Effector memory CD4-positive, alpha-beta T cell (primary cell): ENCODE measurements around the gene SIRT3.

Source experiments
- DNase-seq, 3 donors: peaks; one replicate each; pipeline ENCODE4 v3.0.0-alpha.2; 2020
- H3K27ac ChIP-seq: 2 replicates; pipeline ENCODE4 v1.7.0; 2013; ENCODE audit warnings: mild to moderate bottlenecking, low read length, moderate library complexity; ENCODE audit not compliant: insufficient read depth, poor library complexity, severe bottlenecking
- H3K27me3 ChIP-seq: replicated peaks from 2 replicates; pipeline ENCODE4 v1.7.0; 2013; ENCODE audit warnings: mild to moderate bottlenecking, low read length; ENCODE audit not compliant: insufficient read depth, control insufficient read depth, poor library complexity, severe bottlenecking
- H3K36me3 ChIP-seq: 2 replicates; pipeline ENCODE4 v1.7.0; 2013; ENCODE audit warnings: mild to moderate bottlenecking, low read length, moderate library complexity; ENCODE audit not compliant: control insufficient read depth, insufficient read depth
- H3K4me1 ChIP-seq: 2 replicates; pipeline ENCODE4 v1.7.0; 2013; ENCODE audit warnings: low read length, mild to moderate bottlenecking; ENCODE audit not compliant: control insufficient read depth, insufficient read depth, poor library complexity, severe bottlenecking
- H3K4me3 ChIP-seq: 2 replicates; pipeline ENCODE4 v1.7.0; 2013; ENCODE audit warnings: low read length, low read depth, mild to moderate bottlenecking; ENCODE audit not compliant: insufficient read depth, poor library complexity, severe bottlenecking
- H3K9me3 ChIP-seq: 2 replicates; pipeline ENCODE4 v1.7.0; 2013; ENCODE audit warnings: mild to moderate bottlenecking, low read length, moderate library complexity; ENCODE audit not compliant: control insufficient read depth

The SIRT3 gene

DNA sequence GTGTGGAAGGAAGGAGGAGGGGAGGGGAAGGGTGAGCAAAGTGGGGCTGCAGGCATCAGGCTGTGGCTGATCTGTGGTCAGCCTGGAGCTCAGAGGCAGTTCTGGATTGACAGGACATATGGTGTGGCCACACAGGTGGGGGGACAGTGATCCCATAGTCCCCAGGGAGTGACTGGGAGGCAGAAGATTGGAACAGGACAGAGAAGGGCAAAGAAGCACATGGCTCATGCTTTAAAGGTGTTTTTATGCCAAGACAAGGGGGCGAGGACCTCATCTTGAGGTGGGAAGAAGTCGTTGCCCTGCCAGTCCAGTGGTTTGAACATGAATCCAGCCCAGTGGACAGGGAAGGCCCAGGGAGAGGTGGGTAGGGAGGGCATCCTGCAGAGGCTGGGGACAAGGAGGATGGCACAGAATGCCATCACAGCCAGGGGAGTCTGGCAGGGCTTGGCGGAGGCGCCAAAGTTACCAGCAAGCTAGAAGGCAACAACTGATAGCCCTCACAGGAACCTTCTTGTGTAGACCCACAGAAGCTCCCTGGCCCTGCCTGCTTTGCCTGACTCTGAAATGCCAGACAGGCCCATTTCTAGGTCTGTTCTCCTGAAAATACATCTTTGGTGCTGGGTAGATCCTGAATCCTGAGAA is 32.1 kb downstream of the SIRT3 start:
- no peak overlapping the region for H3K27ac ChIP-seq
- H3K9me3 ChIP-seq: no peaks in the 10 kb centered on the region
- H3K36me3 ChIP-seq: peaks cover 28% of the 10 kb centered on the region
- DNase-seq: no peak
- H3K27me3 ChIP-seq: no peaks in the 10 kb centered on the region
- H3K4me3 ChIP-seq: no peak overlapping the region
- peaks cover 27% of the 10 kb centered on the region for H3K4me1 ChIP-seq

DNA sequence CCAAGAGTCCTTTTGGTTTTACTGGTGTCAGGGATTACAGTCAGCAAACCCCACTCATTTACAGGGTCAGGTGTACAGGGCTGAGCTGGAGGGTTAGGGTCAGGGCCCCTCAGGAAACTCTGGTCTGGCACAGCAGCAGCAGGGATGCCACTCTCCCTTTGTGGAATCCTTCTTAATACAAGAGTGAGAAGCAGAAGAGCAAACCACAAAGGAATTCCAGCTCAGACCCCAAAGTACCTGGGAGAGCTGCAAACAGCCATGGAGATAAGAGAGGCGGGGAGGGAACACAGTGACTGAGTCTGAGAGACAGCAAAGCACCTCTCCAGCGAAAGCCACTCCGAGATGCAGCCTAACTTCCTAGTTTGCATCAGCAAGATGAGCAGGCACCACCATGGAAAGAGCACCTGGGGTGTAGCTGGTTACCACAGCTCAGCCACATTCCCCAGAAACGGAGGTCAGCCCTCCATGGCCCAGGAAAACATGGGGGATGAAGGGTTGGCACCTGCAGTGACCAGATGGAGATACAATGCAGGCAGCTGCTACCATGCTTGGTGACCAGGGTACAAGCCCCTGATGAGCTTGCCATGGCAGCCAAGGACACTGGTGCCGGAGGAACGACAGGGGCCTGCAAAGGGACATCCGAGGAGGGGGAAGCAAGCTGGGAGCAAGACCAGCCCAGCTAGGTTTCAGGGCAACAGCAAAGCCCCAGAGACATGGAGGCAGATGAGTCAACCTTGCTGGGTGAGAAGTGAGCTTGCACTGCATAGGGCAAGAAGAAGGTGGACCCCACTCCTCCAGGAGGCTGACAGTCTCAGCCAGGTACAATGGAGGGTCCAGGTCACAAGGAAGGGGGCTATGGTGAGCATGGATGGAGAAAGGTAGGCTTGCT is 32.8 kb downstream of the SIRT3 start:
- no peak for DNase-seq
- H3K27me3 ChIP-seq: no peaks in the 10 kb centered on the region
- H3K4me1 ChIP-seq: peaks cover 26% of the 10 kb centered on the region
- H3K27ac ChIP-seq: no peak overlapping the region
- no peak overlapping the region for H3K4me3 ChIP-seq
- H3K9me3 ChIP-seq: no peaks in the 10 kb centered on the region
- peaks cover 28% of the 10 kb centered on the region for H3K36me3 ChIP-seq

DNA sequence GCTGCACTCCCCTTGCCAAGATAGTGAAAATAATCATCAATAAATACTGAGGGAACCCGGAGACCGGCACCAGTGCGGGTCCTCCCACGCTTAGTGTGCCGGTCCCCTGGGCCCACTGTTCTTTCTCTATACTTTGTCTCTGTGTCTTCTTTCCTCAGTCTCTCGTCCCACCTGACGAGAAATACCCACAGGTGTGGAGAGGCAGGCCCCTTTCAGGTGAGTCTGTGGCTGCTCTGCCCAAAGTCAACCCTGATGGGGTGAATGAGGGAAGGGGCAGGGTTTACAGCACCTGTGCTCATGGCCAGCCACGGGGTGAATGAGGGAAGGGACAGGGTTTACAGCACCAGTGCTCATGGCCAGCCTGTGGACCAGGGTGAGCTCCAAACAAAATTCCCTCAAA is 33.7 kb downstream of the SIRT3 start:
- Histone ChIP-seq H3K4me3 (no peak overlapping the region), H3K4me1 (peaks cover 26% of the 10 kb centered on the region), H3K27ac (no peak overlapping the region), H3K27me3 (no peaks in the 10 kb centered on the region), H3K36me3 (peaks cover 28% of the 10 kb centered on the region), H3K9me3 (no peaks in the 10 kb centered on the region)
- DNase-seq: no peak

DNA sequence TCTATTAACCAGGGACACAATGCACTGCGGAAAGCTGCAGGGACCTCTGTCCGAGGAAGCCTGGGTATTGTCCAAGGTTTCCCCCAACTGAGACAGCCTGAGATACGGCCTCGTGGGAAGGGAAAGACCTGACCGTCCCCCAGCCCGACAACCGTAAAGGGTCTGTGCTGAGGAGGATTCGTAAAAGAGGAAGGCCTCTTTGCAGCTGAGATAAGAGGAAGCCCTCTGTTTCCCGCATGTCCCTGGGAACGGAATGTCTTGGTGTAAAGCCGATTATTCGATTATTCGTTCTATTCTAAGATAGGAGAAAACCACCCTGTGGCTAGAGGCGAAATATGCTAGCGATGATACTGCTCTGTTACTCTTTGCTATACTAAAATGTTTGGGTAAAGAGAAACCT is 34.2 kb downstream of the SIRT3 start:
- no peak for DNase-seq
- Histone ChIP-seq H3K9me3 (no peaks in the 10 kb centered on the region), H3K36me3 (peaks cover 28% of the 10 kb centered on the region), H3K4me3 (no peak overlapping the region), H3K27me3 (no peaks in the 10 kb centered on the region), H3K27ac (no peak overlapping the region), H3K4me1 (peaks cover 26% of the 10 kb centered on the region)

DNA sequence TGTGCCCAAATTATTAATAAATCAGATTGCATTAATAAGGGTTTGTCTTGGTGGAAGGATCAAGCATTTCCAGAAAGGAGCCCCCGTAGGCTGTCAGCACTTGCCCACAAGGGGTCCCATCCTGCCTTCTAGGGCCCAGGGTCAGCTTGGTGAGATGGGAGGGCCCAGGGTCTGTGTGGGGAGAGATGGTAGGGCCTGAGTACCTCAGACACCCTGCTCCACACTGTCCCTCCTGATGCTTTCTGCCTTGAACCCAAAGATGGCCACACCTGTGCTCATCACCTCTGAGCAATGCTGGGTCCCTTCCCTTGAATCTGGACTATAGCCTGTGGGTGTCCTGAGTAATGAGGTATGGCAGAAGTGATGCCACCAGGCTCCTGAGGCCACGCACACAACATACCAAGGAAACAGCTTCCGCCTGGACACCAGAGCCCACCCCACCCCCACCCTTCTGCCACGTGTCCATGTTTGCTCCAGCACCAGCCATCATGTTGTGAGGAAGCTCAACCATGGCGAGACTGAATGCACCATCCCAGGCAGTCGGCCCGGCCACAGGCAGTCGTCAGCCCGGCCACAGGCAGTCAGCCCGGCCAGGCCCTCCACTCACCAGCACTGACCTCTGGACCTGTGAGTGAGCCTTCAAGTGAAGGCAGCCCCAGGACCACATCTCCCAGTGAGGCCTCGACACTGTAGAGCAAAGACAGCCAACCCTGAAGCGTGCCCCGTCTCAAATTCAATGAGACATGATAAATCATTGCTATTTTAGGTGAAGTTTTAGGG is 35.7 kb downstream of the SIRT3 start:
- DNase-seq: no peak
- no peak overlapping the region for H3K27ac ChIP-seq
- no peaks in the 10 kb centered on the region for H3K9me3 ChIP-seq
- H3K4me1 ChIP-seq: peaks cover 13% of the 10 kb centered on the region
- peaks cover 26% of the 10 kb centered on the region for H3K36me3 ChIP-seq
- H3K4me3 ChIP-seq: no peak overlapping the region
- no peaks in the 10 kb centered on the region for H3K27me3 ChIP-seq

DNA sequence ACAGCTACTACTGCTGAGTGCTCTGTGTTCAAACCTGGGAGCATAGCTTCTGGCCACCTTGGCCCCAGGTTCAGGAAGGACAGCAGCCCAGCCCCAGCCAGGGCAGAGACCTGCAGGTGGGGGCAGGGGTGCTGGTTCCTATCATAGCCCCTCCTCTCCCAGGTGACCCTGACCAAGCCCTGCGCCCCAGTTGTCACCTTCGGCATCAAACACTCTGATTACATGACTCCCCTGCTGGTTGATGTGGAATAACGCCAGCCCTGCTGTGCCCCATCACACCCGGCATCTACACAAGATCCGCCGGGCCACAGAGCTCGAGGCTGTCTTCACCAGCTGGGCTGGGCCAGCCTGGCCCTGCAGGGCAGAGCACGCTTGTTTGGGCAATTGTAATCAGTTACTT is 36.4 kb downstream of the SIRT3 start:
- Histone ChIP-seq H3K9me3 (no peaks in the 10 kb centered on the region), H3K4me3 (no peak overlapping the region), H3K27me3 (no peaks in the 10 kb centered on the region), H3K36me3 (peaks cover 20% of the 10 kb centered on the region), H3K4me1 (peaks cover 9% of the 10 kb centered on the region), H3K27ac (no peak overlapping the region)
- DNase-seq: no peak

GRCh38 chr11:199004-199581 is 37.0 kb downstream of the SIRT3 start:
- H3K36me3 ChIP-seq: peaks cover 15% of the 10 kb centered on the region
- H3K27me3 ChIP-seq: no peaks in the 10 kb centered on the region
- H3K4me1 ChIP-seq: peaks cover 9% of the 10 kb centered on the region
- no peak overlapping the region for H3K4me3 ChIP-seq
- no peak overlapping the region for H3K27ac ChIP-seq
- no peak for DNase-seq
- H3K9me3 ChIP-seq: no peaks in the 10 kb centered on the region

DNA sequence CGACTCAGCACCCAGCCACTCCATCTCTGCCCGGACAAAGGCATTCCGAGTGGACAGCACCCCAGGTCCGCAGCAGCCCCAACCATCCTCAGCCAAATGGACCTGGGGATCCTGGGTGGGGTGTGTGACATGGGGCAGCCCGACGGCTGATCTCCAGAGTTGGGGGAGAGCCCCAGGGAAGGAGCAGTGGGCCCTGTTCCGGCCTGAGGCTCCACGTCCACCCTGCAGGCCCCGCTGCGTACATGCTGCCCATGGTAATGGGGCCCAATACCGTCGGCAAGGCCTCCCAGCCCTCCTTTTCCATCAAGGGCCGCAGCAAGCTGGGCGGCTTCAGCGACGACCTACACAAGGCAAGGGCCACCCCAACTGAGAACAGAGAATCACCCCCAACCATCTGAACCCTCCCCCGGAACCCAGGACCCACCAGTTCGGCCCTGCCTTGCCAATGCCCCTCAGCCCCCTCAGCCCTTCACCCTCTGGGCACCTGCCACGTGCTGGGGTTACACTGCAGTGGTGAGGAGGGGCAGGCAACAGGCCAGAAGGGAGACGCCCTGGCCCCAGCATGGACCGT is 37.8 kb downstream of the SIRT3 start:
- H3K27ac ChIP-seq: no peak overlapping the region
- peaks cover 7% of the 10 kb centered on the region for H3K36me3 ChIP-seq
- DNase-seq: no peak
- peaks cover 9% of the 10 kb centered on the region for H3K4me1 ChIP-seq
- H3K27me3 ChIP-seq: no peaks in the 10 kb centered on the region
- no peaks in the 10 kb centered on the region for H3K9me3 ChIP-seq
- H3K4me3 ChIP-seq: no peak overlapping the region

GRCh38 chr11:197741-198235 is 38.4 kb downstream of the SIRT3 start:
- Histone ChIP-seq H3K9me3 (no peaks in the 10 kb centered on the region), H3K4me3 (no peak overlapping the region), H3K27me3 (no peaks in the 10 kb centered on the region), H3K27ac (no peak overlapping the region), H3K36me3 (peaks cover 2% of the 10 kb centered on the region), H3K4me1 (peaks cover 4% of the 10 kb centered on the region)
- no peak for DNase-seq
